Mesenchymal stem cell (in vitro differentiated cells and primary cell): Measurements from ENCODE around the gene MYBPC1.

Source experiments
- DNase-seq: peaks from one replicate; pipeline ENCODE4 v3.0.0-alpha.2; 2013
- H2AFZ ChIP-seq: one replicate; pipeline ENCODE4 v1.6.1; 2013; ENCODE audit warnings: low read depth, mild to moderate bottlenecking, control low read depth, inconsistent platforms, low read length, moderate library complexity
- H2AK5ac ChIP-seq: 2 replicates; pipeline ENCODE4 v1.6.1; 2013; ENCODE audit warnings: low read length, moderate library complexity, mild to moderate bottlenecking, inconsistent platforms; ENCODE audit not compliant: severe bottlenecking
- H2BK120ac ChIP-seq: one replicate; pipeline ENCODE4 v1.6.1; 2013; ENCODE audit warnings: low read depth, mild to moderate bottlenecking, inconsistent platforms, low read length, moderate library complexity
- H2BK12ac ChIP-seq, 2 experiments: one replicate each; pipeline ENCODE4 v1.6.1; 2013; ENCODE audit warnings: inconsistent platforms in 2 of 2, low read length in 2 of 2, mild to moderate bottlenecking in 2 of 2, moderate library complexity in 2 of 2, control low read depth in 1 of 2
- H2BK15ac ChIP-seq: one replicate; pipeline ENCODE4 v1.6.1; 2013; ENCODE audit warnings: mild to moderate bottlenecking, low read depth, inconsistent platforms; ENCODE audit not compliant: poor library complexity, severe bottlenecking
- H2BK5ac ChIP-seq: 2 replicates; pipeline ENCODE4 v1.6.1; 2013; ENCODE audit warnings: low read depth, mild to moderate bottlenecking, low read length, control low read depth, inconsistent platforms; ENCODE audit not compliant: poor library complexity, severe bottlenecking
- H3K14ac ChIP-seq, 2 experiments: one replicate each; pipeline ENCODE4 v1.6.1; 2013; ENCODE audit warnings: inconsistent platforms in 2 of 2, low read length in 2 of 2, control low read depth in 1 of 2, mild to moderate bottlenecking in 1 of 2, moderate library complexity in 1 of 2
- H3K18ac ChIP-seq, 2 experiments: one replicate each; pipeline ENCODE4 v1.6.1; 2013; ENCODE audit warnings: inconsistent platforms in 2 of 2, low read length in 2 of 2, control low read depth in 1 of 2, low read depth in 1 of 2, mild to moderate bottlenecking in 1 of 2
- H3K23ac ChIP-seq, 2 experiments: one replicate each; pipeline ENCODE4 v1.6.1; 2013; ENCODE audit warnings: inconsistent platforms in 2 of 2, low read length in 2 of 2, mild to moderate bottlenecking in 2 of 2, moderate library complexity in 2 of 2, control low read depth in 1 of 2
- H3K27ac ChIP-seq: 2 replicates; pipeline ENCODE4 v1.5.1; 2013; ENCODE audit warnings: mild to moderate bottlenecking, moderate library complexity, low read length, control low read depth, inconsistent platforms; ENCODE audit not compliant: poor library complexity, severe bottlenecking
- H3K27me3 ChIP-seq, 2 experiments: 2 replicates each; pipeline versions ENCODE4 v1.6.1 to v1.7.0; 2013; ENCODE audit warnings: low read length in 2 of 2, mild to moderate bottlenecking in 2 of 2, moderate library complexity in 2 of 2, control low read depth in 1 of 2, inconsistent platforms in 1 of 2; ENCODE audit not compliant: control insufficient read depth in 1 of 2, insufficient read depth in 1 of 2
- H3K36me3 ChIP-seq, 2 experiments: 2 replicates each; pipeline versions ENCODE4 v1.6.1 to v1.7.0; 2013; ENCODE audit warnings: low read length in 2 of 2, control low read depth in 1 of 2, inconsistent platforms in 1 of 2, low read depth in 1 of 2, mild to moderate bottlenecking in 1 of 2; ENCODE audit not compliant: insufficient read depth in 2 of 2, control insufficient read depth in 1 of 2
- H3K4ac ChIP-seq, 2 experiments: one replicate each; pipeline ENCODE4 v1.6.1; 2013; ENCODE audit warnings: inconsistent platforms in 2 of 2, low read length in 2 of 2, mild to moderate bottlenecking in 2 of 2, moderate library complexity in 2 of 2, control low read depth in 1 of 2, low read depth in 1 of 2
- H3K4me1 ChIP-seq: 2 replicates; pipeline ENCODE4 v1.6.1; 2013; ENCODE audit warnings: low read depth, low read length, control low read depth; ENCODE audit not compliant: control insufficient read depth, insufficient read depth
- H3K4me2 ChIP-seq: 2 replicates; pipeline ENCODE4 v1.6.1; 2013; ENCODE audit warnings: low read length, mild to moderate bottlenecking, inconsistent platforms; ENCODE audit not compliant: poor library complexity, severe bottlenecking
- H3K4me3 ChIP-seq, 2 experiments: 2 replicates each; pipeline versions ENCODE4 v1.5.1 to v1.7.0; 2013; ENCODE audit warnings: low read length in 2 of 2, mild to moderate bottlenecking in 2 of 2, control low read depth in 1 of 2, low read depth in 1 of 2; ENCODE audit not compliant: insufficient read depth in 1 of 2
- H3K79me1 ChIP-seq: replicated peaks from 2 replicates; pipeline ENCODE4 v1.6.1; 2013; ENCODE audit warnings: mild to moderate bottlenecking, control low read depth, low read length, inconsistent platforms; ENCODE audit not compliant: poor library complexity, severe bottlenecking
- H3K9ac ChIP-seq: 2 replicates; pipeline ENCODE4 v1.7.0; 2013; ENCODE audit warnings: mild to moderate bottlenecking, low read length, moderate library complexity
- H3K9me3 ChIP-seq: 2 replicates; pipeline ENCODE4 v1.7.0; 2013; ENCODE audit warnings: mild to moderate bottlenecking, low read length; ENCODE audit not compliant: control insufficient read depth
- H4K8ac ChIP-seq: one replicate; pipeline ENCODE4 v1.6.1; 2013; ENCODE audit warnings: inconsistent platforms, mild to moderate bottlenecking, low read length, moderate library complexity
- H4K91ac ChIP-seq: one replicate; pipeline ENCODE4 v1.6.1; 2013; ENCODE audit warnings: mild to moderate bottlenecking, low read length, inconsistent platforms
- WGBS: methylation state at CpG from one replicate; pipeline ENCODE4 v1.1.7; 2013; ENCODE audit warnings: mixed read lengths; 5-methylcytosine and 5-hydroxymethylcytosine counted together

MYBPC1 gene

DNA sequence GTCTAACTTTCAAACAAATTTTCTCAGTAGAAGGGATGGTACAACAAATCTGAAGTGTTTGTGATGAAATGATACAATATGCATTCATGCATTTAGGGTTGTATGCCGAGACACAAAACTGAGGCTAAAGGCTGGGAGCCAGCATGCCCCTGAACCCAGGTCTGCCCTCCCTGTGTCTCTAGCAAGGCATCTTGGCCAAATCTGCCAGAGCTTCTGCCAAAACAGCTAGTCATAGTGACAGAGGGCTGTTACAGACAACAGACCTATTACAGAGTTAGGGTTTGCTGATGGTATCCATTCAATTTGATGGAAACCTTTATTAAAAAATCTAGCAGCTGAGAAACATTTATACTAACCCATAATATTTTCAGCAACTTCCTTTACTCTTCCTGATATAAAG is 91.4 kb downstream of the MYBPC1 start:
- WGBS, result 92% methylated on average over 1 of the region's 1 CpG

DNA sequence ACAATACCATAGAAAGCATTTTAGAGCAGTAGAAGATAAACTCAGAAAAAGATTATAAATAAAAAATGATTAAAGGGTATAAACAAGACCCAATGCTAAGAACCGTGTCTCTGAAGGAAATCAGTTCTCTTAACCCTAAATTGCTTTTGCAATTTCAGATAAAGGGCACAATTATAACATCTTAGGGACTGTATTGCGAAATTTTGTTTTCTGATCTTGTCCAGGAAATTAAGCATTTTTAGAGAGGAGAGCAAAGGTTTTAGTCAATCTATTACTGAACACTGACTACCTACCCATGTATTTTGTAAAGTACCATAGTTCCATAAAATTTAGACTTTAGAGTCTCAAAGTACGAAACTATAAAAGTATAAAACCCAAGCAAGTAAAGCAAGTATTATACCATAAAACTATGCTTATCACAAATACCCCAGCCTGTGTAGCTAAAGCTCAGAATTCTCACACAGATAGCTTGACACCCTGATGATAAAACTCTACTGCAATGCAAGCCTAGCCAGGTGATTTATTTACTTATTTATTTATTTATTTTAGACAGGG is 95.8 kb downstream of the MYBPC1 start:
- 90% methylated on average over 2 of the region's 3 CpGs for WGBS
- H4K91ac ChIP-seq, result no peak overlapping the region

More for the DNA sequence above, 91.4 kb downstream of the MYBPC1 start:
- no peak overlapping the region for H3K27ac ChIP-seq
- no peak overlapping the region for H2AK5ac ChIP-seq
- H2BK120ac ChIP-seq, result no peak overlapping the region
- H3K4me1 ChIP-seq, result no peaks in the 10 kb centered on the region
- no peaks in the 10 kb centered on the region for H3K9me3 ChIP-seq
- no peak overlapping the region for H4K91ac ChIP-seq
- H3K36me3 ChIP-seq, result no peaks in the 10 kb centered on the region
- no peak for DNase-seq
- H3K23ac ChIP-seq, result no peak overlapping the region
- no peaks in the 10 kb centered on the region for H3K27me3 ChIP-seq
- H2BK5ac ChIP-seq, result no peak overlapping the region
- no peaks in the 10 kb centered on the region for H3K79me1 ChIP-seq
- H2BK15ac ChIP-seq, result no peak overlapping the region
- H2BK12ac ChIP-seq, result no peak overlapping the region
- no peak overlapping the region for H3K9ac ChIP-seq
- H3K4me2 ChIP-seq, result no peak overlapping the region
- no peak overlapping the region for H3K4ac ChIP-seq
- no peak overlapping the region for H3K4me3 ChIP-seq
- no peak overlapping the region for H3K18ac ChIP-seq
- H4K8ac ChIP-seq, result no peak overlapping the region
- no peak overlapping the region for H2AFZ ChIP-seq
- H3K14ac ChIP-seq, result no peak overlapping the region

DNA sequence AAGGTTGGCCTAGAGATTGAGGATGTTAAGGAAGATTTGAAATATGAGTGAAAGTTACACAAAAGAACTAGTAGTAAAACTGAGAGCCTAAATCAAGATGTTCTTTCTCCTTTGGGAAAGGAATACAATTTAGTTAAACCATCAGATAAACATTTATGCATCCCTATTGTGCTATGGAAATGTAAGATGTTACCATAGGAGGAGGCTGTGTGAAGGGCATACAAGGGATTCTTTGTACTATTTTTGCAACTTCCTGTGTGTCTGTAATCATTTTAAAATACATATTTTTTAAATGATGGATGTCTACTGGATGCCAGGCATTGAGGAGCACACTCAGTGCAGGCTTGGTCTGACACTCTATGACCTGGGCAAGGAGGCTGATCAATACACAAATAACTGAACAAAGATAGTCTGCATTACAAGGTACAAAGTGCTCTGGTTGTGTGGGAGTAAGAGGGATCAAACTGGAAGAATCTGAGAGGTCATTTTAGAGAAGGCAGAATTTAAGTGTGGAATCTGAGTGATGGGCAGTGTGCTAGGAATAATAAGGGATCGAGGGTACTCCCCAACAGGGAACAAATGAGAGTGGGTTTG is 96.8 kb downstream of the MYBPC1 start:
- Histone ChIP-seq H4K8ac (no peak overlapping the region), H3K4me2 (no peak overlapping the region), H3K9me3 (peaks cover 3% of the 10 kb centered on the region), H3K36me3 (no peaks in the 10 kb centered on the region), H3K27ac (no peak overlapping the region), H2BK12ac (no peak overlapping the region), H2BK5ac (no peak overlapping the region), H3K14ac (no peak overlapping the region), H2BK120ac (no peak overlapping the region), H2AK5ac (no peak overlapping the region), H3K79me1 (no peaks in the 10 kb centered on the region), H3K18ac (no peak overlapping the region), H4K91ac (no peak overlapping the region), H2BK15ac (no peak overlapping the region), H3K4me1 (peaks cover 1% of the 10 kb centered on the region), H2AFZ (no peak overlapping the region), H3K27me3 (no peaks in the 10 kb centered on the region), H3K23ac (no peak overlapping the region), H3K4me3 (no peak overlapping the region), H3K9ac (no peak overlapping the region), H3K4ac (no peak overlapping the region)
- no peak for DNase-seq
- WGBS, result 75% methylated on average over 1 of the region's 1 CpG

More for the DNA sequence above, 95.8 kb downstream of the MYBPC1 start:
- Histone ChIP-seq H3K14ac (no peak overlapping the region), H3K9me3 (peaks cover 3% of the 10 kb centered on the region), H2BK120ac (no peak overlapping the region), H3K27me3 (no peaks in the 10 kb centered on the region), H2BK15ac (no peak overlapping the region), H3K4ac (no peak overlapping the region), H3K79me1 (no peaks in the 10 kb centered on the region), H2AFZ (no peak overlapping the region), H2BK12ac (no peak overlapping the region), H3K4me2 (no peak overlapping the region), H3K23ac (no peak overlapping the region), H2AK5ac (no peak overlapping the region), H3K4me3 (no peak overlapping the region), H3K27ac (no peak overlapping the region), H3K9ac (no peak overlapping the region), H3K36me3 (no peaks in the 10 kb centered on the region), H3K4me1 (no peaks in the 10 kb centered on the region), H4K8ac (no peak overlapping the region), H3K18ac (no peak overlapping the region), H2BK5ac (no peak overlapping the region)
- DNase-seq, result no peak

DNA sequence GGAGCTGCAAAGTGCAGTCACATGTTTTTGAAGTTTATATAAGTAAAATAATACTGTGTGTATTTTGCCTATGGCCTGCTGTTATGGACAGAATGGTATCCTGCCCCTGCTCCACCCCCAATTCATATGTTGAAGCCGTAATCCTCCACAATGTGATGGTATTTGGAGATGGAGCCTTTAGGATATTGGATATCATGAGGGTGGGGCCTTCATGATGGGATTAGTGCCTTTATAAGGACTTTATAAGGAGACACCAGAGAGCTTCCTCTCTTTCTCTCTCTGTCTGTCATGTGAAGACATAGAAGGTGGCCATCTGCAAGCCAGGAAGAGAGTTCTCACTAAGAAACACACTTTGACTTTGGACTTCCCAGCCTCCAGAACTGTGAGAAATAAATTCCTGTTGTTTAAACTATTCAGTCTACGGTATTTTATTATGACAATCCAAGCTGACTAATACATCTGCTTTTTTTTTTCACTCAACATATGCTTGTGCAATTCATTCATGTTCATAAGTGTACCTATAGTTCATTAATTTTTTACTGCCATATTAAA is 99.6 kb downstream of the MYBPC1 start:
- Histone ChIP-seq H3K14ac (no peak overlapping the region), H3K36me3 (no peaks in the 10 kb centered on the region), H3K9ac (no peak overlapping the region), H2BK5ac (no peak overlapping the region), H2BK15ac (no peak overlapping the region), H3K4ac (no peak overlapping the region), H4K91ac (no peak overlapping the region), H3K18ac (no peak overlapping the region), H3K4me1 (peaks cover 8% of the 10 kb centered on the region), H2BK12ac (no peak overlapping the region), H3K23ac (no peak overlapping the region), H3K9me3 (peaks cover 3% of the 10 kb centered on the region), H3K4me3 (no peak overlapping the region), H3K27me3 (no peaks in the 10 kb centered on the region), H2BK120ac (no peak overlapping the region), H3K79me1 (peaks cover 6% of the 10 kb centered on the region), H2AK5ac (no peak overlapping the region), H4K8ac (no peak overlapping the region), H3K4me2 (no peak overlapping the region), H2AFZ (no peak overlapping the region), H3K27ac (no peak overlapping the region)
- no peak for DNase-seq
- WGBS, result 88% methylated on average over 1 of the region's 2 CpGs
